ENCODE measurements around the gene TXLNB. TPM values are rescaled to one million over a fixed set of nuclear protein-coding genes. Genes with fewer than 3 reads are reported as not detected.

The TXLNB gene
- not detected in 5 replicates for total RNA-seq (2022; extraction: Qiagen RNA extraction)

DNA sequence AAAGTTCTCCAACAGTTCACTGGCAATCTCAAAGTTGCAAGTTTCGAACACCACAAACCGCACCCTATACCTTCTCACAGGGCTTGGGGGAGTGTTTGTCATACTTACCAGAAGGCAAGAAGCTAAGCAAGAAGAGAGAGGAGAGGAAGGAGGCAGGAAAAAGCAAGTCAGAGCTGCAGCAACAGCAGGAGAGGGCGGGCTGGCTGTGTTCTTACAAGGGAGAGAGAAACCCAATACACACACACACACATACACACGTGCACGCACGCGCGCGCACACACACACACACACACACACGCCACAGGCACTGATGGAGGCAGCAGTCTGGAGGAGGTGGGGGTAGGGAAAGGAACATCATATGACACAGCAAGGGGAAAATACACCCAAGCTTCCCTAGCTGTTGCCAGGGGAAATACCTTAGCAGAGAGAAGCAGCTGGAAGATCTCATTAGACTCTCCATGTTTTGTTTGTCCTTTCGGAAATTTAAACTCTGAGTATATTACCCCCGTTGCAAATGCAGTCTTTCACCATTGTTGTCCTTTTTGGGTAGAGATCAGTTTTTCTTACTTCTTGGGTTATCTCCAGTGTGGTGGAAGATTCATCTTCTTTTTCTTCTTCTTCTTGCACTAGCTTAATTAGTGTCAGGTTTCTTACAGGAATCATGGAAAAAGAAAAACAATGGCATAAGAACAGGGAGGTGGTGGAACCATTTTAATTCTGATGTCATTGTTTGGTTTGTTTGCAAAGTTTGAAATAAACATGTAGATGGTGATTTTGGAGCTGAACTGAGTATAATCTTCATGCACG is at the start of gene TXLNB:
Gene TXLNB, minus strand, starts transcription at position 186 of the 807 bp plus-strand sequence. CDS start 3,099 bp downstream, outside the sequence.

Other genes starting within 250 kb of the TXLNB start
- gene HECA, start 156.9 kb downstream of the TXLNB start, total RNA-seq (2022; extraction: Qiagen RNA extraction), result 1.1 to 2.6 TPM (median 1.9 TPM) in 5 replicates
- gene CITED2, start 82.7 kb upstream of the TXLNB start, total RNA-seq (2022; extraction: Qiagen RNA extraction), result 24.2 to 39.2 TPM (median 33.4 TPM) in 5 replicates

Data from A549 treated with Hydrocortisone at 1 μM for 4 hours (cell line).